Ovary (tissue), 9 donors: Measurements from ENCODE around the gene PPM1F. TPM values are rescaled to one million over a fixed set of nuclear protein-coding genes. Genes with fewer than 3 reads are reported as not detected.

Experiments
- DNase-seq, 5 donors: peaks; one replicate each; pipeline ENCODE4 v3.0.0-alpha.2; 2019 to 2020
- H3K27ac ChIP-seq, 2 donors: fragments of 200-600 bp; one replicate each; pipeline versions ENCODE4 v1.5.1 to v1.8.0; 2019 to 2022
- H3K27me3 ChIP-seq: fragments of 200-600 bp; one replicate; pipeline ENCODE4 v1.8.0; 2022
- H3K36me3 ChIP-seq: fragments of 200-600 bp; sonication (generic); one replicate; pipeline ENCODE4 v1.5.1; 2019
- H3K4me1 ChIP-seq: one replicate; pipeline ENCODE4 v1.8.1; 2013; ENCODE audit warnings: mild to moderate bottlenecking, moderate library complexity; ENCODE audit not compliant: insufficient read depth
- H3K4me3 ChIP-seq: fragments of 200-600 bp; sonication (generic); one replicate; pipeline ENCODE4 v1.5.1; 2017
- H3K9me3 ChIP-seq, 2 donors: fragments of 200-600 bp in 1 of 2; sonication (generic) in 1 of 2; one replicate each; pipeline versions ENCODE4 v1.5.1 to v1.8.1; 2013 to 2019; ENCODE audit warnings: mild to moderate bottlenecking in 1 of 2, moderate library complexity in 1 of 2
- CTCF ChIP-seq, 3 donors: fragments of 450-650 bp in 2 of 3; fragments of 200-600 bp in 1 of 3; IDR thresholded peaks; one replicate each; pipeline versions ENCODE4 v1.5.1 to v1.8.0; 2016 to 2022; ENCODE audit warnings: antibody characterized with exemption in 3 of 3, mild to moderate bottlenecking in 1 of 3
- EP300 ChIP-seq: sonication (generic); formaldehyde crosslinking; IDR thresholded peaks from one replicate; pipeline ENCODE4 v1.6.1; 2017; ENCODE audit warnings: antibody characterized with exemption
- POLR2A ChIP-seq: fragments of 450-650 bp; IDR thresholded peaks from one replicate; pipeline ENCODE4 v1.6.1; 2017; ENCODE audit warnings: antibody characterized with exemption, mild to moderate bottlenecking, moderate library complexity
- WGBS, 3 donors: extraction: QIAGEN DNeasy Blood & Tissue Kit in 1 of 3; methylation state at CpG; one replicate each; pipeline versions ENCODE4 v1.1.5 to v1.1.7; 2013 to 2017; 5-methylcytosine and 5-hydroxymethylcytosine counted together
- intact Hi-C, 4 donors: fragments of 100-400 bp; cut with DNase I; formaldehyde crosslinking; loops; one replicate each; pipeline versions ENCODE4 v1.11.0 to v1.15.1; 2022 to 2023
- polyA plus RNA-seq, 2 donors: library from polyadenylated mRNA; stranded (reverse); fragments of 200-250 nt in 1 of 2; fragments of 350-450 nt in 1 of 2; fragmentation: Illumina TruSeq in 1 of 2; extraction: RNeasy Lipid Tissue Mini Kit (QIAGEN cat#74804) in 1 of 2; gene quantifications; one replicate each; pipeline ENCODE4 v1.2.3, GENCODE V29; 2013 to 2014
- total RNA-seq, 7 donors: library from RNA; depleted of rRNA in 2 of 7; stranded (reverse); fragments of >200 nt in 2 of 7; fragmentation: NEBNext Ultra II Directional in 3 of 7; extraction: Animal tissue kit (Norgen Biotek cat#: 25700) in 3 of 7; gene quantifications; one replicate each; pipeline versions ENCODE4 v1.1.0 to v1.2.4, GENCODE V29; 2016 to 2023
- donor health status: DM: no; HTN: no; CAD: no; lungs with moderate emphysema.
- donor health status: DM: no; HTN: no; CAD: no.
- donor health status: Bipolar disorder and iron deficiency.
- donor health status: DM: yes; HTN: yes; CAD: no.
- donor health status: DM: no; HTN: no; CAD: no.
- donor health status: DM: yes; HTN: yes; CAD: no.

PPM1F gene
- total and polyA plus RNA-seq, 9 donors = 9.8 to 33.0 (median 22.0) TPM

GRCh38 chr22:21958360-21959273, 6.0 kb upstream of the PPM1F start:
- TF ChIP-seq EP300 (no peak), POLR2A (no peak), CTCF (IDR thresholded peaks at IDR 0.05) (no peak)
- Histone ChIP-seq H3K4me3 (no peak overlapping the region), H3K36me3 (no peaks in the 10 kb centered on the region), H3K9me3 (no peaks in the 10 kb centered on the region), H3K27ac (no peak overlapping the region), H3K4me1 (no peaks in the 10 kb centered on the region), H3K27me3 (no peaks in the 10 kb centered on the region)
- intact Hi-C loops = no loop called here
- WGBS, 3 donors = 84 to 88% (median 87%) methylated on average over 22 of the region's 22 CpGs
- no peak for DNase-seq

GRCh38 chr22:21951931-21952465, 650 bp downstream of the PPM1F start:
- 7 to 10% (median 8%) methylated on average over 22 to 29 of the region's 29 CpGs for WGBS, 3 donors
- no peaks in the 10 kb centered on the region for H3K4me1 ChIP-seq
- DNase-seq = peak in 4 of 5 donors; percentile 45 to 64 (median 50)
- TF ChIP-seq CTCF (IDR thresholded peaks at IDR 0.05) (no peak), EP300 (no peak), POLR2A (no peak)
- no peaks in the 10 kb centered on the region for H3K36me3 ChIP-seq
- intact Hi-C loops = no loop called here
- H3K27me3 ChIP-seq = no peaks in the 10 kb centered on the region
- no peaks in the 10 kb centered on the region for H3K9me3 ChIP-seq
- peak overlapping the region in 1 of 2 donors; percentile 38 for H3K27ac ChIP-seq
- peak overlapping the region; percentile 63 for H3K4me3 ChIP-seq

- 91 to 96% (median 93%) methylated on average over 7 of the region's 7 CpGs for WGBS, 3 donors
- Histone ChIP-seq H3K4me1 (no peaks in the 10 kb centered on the region), H3K4me3 (no peak overlapping the region), H3K27ac (no peak overlapping the region), H3K36me3 (no peaks in the 10 kb centered on the region), H3K9me3 (no peaks in the 10 kb centered on the region), H3K27me3 (no peaks in the 10 kb centered on the region)
- TF ChIP-seq EP300 (no peak), CTCF (IDR thresholded peaks at IDR 0.05) (no peak), POLR2A (no peak)
- no peak for DNase-seq
- intact Hi-C loops = no loop called here
These were observed 1.6 kb downstream of the PPM1F start for GRCh38 chr22:21951062-21951461.

- no peak for DNase-seq
- H3K9me3 ChIP-seq = no peaks in the 10 kb centered on the region
- intact Hi-C loops = no loop called here
- 90 to 100% (median 95%) methylated on average over 1 of the region's 1 CpG for WGBS, 3 donors
- no peak for TF ChIP-seq EP300
- H3K27me3 ChIP-seq = no peaks in the 10 kb centered on the region
- no peak overlapping the region for H3K27ac ChIP-seq
- no peaks in the 10 kb centered on the region for H3K4me1 ChIP-seq
- H3K4me3 ChIP-seq = no peak overlapping the region
- no peaks in the 10 kb centered on the region for H3K36me3 ChIP-seq
These were observed 2.7 kb downstream of the PPM1F start for GRCh38 chr22:21949948-21950347.

- Histone ChIP-seq H3K36me3 (no peaks in the 10 kb centered on the region), H3K27me3 (no peaks in the 10 kb centered on the region), H3K9me3 (no peaks in the 10 kb centered on the region), H3K4me1 (no peaks in the 10 kb centered on the region), H3K27ac (no peak overlapping the region), H3K4me3 (no peak overlapping the region)
- peak in 1 of 5 donors; percentile 20 for DNase-seq
- WGBS, 3 donors = 78 to 89% (median 86%) methylated on average over 8 of the region's 8 CpGs
- no peak for TF ChIP-seq EP300
- no peak for TF ChIP-seq CTCF (IDR thresholded peaks at IDR 0.05)
- TF ChIP-seq POLR2A = no peak
- intact Hi-C loops = no loop called here
These were observed 3.1 kb downstream of the PPM1F start for GRCh38 chr22:21949569-21949918.
